Prostate gland (tissue), 2 donors: ENCODE data around the gene LAMB1. TPM values are rescaled to one million over a fixed set of nuclear protein-coding genes. Genes with fewer than 3 reads are reported as not detected.

Experiments
- DNase-seq: peaks from one replicate; pipeline ENCODE4 v3.0.0-alpha.2; 2019; ENCODE audit warnings: low spot score
- H3K27ac ChIP-seq, 2 donors: fragments of 200-600 bp; sonication (generic); 2 replicates each; pipeline ENCODE4 v1.5.1; 2017 to 2019
- H3K27me3 ChIP-seq: fragments of 200-600 bp; sonication (generic); replicated peaks from 2 replicates; pipeline ENCODE4 v1.5.1; 2019; ENCODE audit not compliant: insufficient read depth
- H3K36me3 ChIP-seq, 2 donors: fragments of 200-600 bp; sonication (generic); 1 replicate in 1 of 2; 2 replicates in 1 of 2; pipeline versions ENCODE4 v1.5.1 to v1.8.1; 2017 to 2019
- H3K4me1 ChIP-seq: fragments of 200-600 bp; sonication (generic); replicated peaks from 2 replicates; pipeline ENCODE4 v1.5.1; 2019
- H3K4me3 ChIP-seq, 2 donors: fragments of 200-600 bp; sonication (generic); 2 replicates each; pipeline ENCODE4 v1.5.1; 2017 to 2019
- H3K9me3 ChIP-seq: fragments of 200-600 bp; sonication (generic); 2 replicates; pipeline ENCODE4 v1.5.1; 2017
- POLR2A ChIP-seq: fragments of 450-650 bp; IDR thresholded peaks from one replicate; pipeline ENCODE4 v1.6.1; 2016; ENCODE audit warnings: antibody characterized with exemption, mild to moderate bottlenecking
- POLR2AphosphoS5 ChIP-seq: sonication (generic); formaldehyde crosslinking; IDR thresholded peaks from one replicate; pipeline ENCODE4 v1.6.1; 2017; ENCODE audit warnings: antibody characterized with exemption
- WGBS: methylation state at CpG from one replicate; pipeline ENCODE4 v1.1.5; 2018; 5-methylcytosine and 5-hydroxymethylcytosine counted together
- intact Hi-C: fragments of 100-400 bp; cut with DNase I; formaldehyde crosslinking; loops from one replicate; pipeline ENCODE4 v1.14.2; 2022
- total RNA-seq, 2 donors: library from RNA; depleted of rRNA; stranded (reverse); fragments of >200 nt; gene quantifications; one replicate each; pipeline ENCODE4 v1.1.0, GENCODE V29; 2016
- TF ChIP-seq, protein P1 (sequence below), 4 experiments: fragments of 200-600 bp in 2 of 4; fragments of 450-650 bp in 2 of 4; sonication (generic) in 2 of 4; IDR thresholded peaks; 1 replicate in 3 of 4; 2 replicates in 1 of 4; pipeline ENCODE4 v1.5.1; 2016 to 2019; ENCODE audit warnings: antibody characterized with exemption in 4 of 4, mild to moderate bottlenecking in 2 of 4, moderate library complexity in 2 of 4

The LAMB1 gene
- total RNA-seq, 2 donors from 2014 or later = 15.5 to 64.1 TPM

DNA sequence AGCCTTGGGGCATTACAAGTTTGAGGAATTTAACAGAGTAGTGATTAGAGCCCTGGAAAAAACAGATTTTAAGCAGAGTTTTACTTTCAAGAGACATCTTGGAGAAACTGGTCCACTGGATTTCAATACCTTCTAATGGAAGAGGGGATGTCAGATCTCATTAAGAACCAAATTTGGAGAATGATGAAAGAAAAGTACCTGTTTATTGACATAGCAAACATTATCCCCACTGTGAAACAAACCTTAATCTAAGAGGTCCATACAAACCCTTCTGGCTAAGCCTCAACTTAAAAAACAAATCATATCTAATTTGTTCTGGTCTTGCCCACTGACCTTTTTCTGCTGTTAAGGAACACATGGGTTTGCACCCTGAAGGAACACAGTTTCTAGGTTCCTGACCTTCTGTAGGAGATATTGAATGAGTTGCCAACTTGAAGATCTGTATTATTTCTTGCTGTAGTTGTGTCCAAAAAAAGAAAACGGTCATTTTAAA lies 53.5 kb downstream of the LAMB1 start:
- no peaks in the 10 kb centered on the region for H3K36me3 ChIP-seq
- H3K4me1 ChIP-seq = no peaks in the 10 kb centered on the region
- H3K27me3 ChIP-seq = no peaks in the 10 kb centered on the region
- no peak for DNase-seq
- H3K9me3 ChIP-seq = no peaks in the 10 kb centered on the region
- 66% methylated on average over 1 of the region's 1 CpG for WGBS
- no peak overlapping the region for H3K27ac ChIP-seq
- TF ChIP-seq POLR2AphosphoS5 (no peak), POLR2A (no peak)
- TF ChIP-seq, protein P1, sequence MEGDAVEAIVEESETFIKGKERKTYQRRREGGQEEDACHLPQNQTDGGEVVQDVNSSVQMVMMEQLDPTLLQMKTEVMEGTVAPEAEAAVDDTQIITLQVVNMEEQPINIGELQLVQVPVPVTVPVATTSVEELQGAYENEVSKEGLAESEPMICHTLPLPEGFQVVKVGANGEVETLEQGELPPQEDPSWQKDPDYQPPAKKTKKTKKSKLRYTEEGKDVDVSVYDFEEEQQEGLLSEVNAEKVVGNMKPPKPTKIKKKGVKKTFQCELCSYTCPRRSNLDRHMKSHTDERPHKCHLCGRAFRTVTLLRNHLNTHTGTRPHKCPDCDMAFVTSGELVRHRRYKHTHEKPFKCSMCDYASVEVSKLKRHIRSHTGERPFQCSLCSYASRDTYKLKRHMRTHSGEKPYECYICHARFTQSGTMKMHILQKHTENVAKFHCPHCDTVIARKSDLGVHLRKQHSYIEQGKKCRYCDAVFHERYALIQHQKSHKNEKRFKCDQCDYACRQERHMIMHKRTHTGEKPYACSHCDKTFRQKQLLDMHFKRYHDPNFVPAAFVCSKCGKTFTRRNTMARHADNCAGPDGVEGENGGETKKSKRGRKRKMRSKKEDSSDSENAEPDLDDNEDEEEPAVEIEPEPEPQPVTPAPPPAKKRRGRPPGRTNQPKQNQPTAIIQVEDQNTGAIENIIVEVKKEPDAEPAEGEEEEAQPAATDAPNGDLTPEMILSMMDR (IDR thresholded peaks at IDR 0.05) = no peak
- H3K4me3 ChIP-seq = no peak overlapping the region
- intact Hi-C loops = no loop called here

- H3K9me3 ChIP-seq = no peaks in the 10 kb centered on the region
- no peaks in the 10 kb centered on the region for H3K4me1 ChIP-seq
- DNase-seq = no peak
- H3K36me3 ChIP-seq = no peaks in the 10 kb centered on the region
- H3K27ac ChIP-seq = no peak overlapping the region
- TF ChIP-seq POLR2AphosphoS5 = no peak
- intact Hi-C loops = no loop called here
- H3K4me3 ChIP-seq = no peak overlapping the region
- H3K27me3 ChIP-seq = no peaks in the 10 kb centered on the region
- WGBS = 51% methylated on average over 7 of the region's 7 CpGs
Observed at GRCh38 chr7:107948645-107949442, 54.1 kb downstream of the LAMB1 start.

- no peak for DNase-seq
- WGBS = 75% methylated on average over 6 of the region's 6 CpGs
- Histone ChIP-seq H3K27ac (no peak overlapping the region), H3K4me1 (no peaks in the 10 kb centered on the region), H3K36me3 (no peaks in the 10 kb centered on the region), H3K9me3 (no peaks in the 10 kb centered on the region), H3K27me3 (no peaks in the 10 kb centered on the region), H3K4me3 (no peak overlapping the region)
- TF ChIP-seq POLR2A = no peak
- TF ChIP-seq, protein P1 (IDR thresholded peaks at IDR 0.05) = no peak
- TF ChIP-seq POLR2AphosphoS5 = no peak
- intact Hi-C loops = no loop called here
Observed at GRCh38 chr7:107946881-107947280, 56.1 kb downstream of the LAMB1 start.

DNA sequence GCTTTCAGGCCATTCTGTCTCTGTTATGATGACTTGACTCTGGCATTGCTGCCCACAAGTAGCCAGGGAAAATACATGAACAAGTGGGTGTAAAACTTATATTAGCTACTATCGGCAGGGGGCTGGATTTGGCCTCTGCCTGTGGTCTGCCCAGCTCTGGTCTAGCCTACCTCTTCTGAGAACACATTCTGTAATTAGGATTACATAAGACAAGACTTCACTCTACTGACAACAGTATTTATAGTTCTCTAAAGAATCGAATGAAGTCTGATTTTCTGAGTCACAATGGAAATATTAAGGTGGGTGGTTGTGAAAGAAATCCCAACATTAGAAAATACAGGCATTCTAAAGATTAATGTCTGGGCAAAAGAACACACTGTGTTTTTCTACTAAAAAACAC lies 56.5 kb downstream of the LAMB1 start:
- Histone ChIP-seq H3K9me3 (no peaks in the 10 kb centered on the region), H3K27me3 (no peaks in the 10 kb centered on the region), H3K4me1 (no peaks in the 10 kb centered on the region), H3K27ac (no peak overlapping the region), H3K4me3 (no peak overlapping the region), H3K36me3 (no peaks in the 10 kb centered on the region)
- TF ChIP-seq POLR2A (no peak), POLR2AphosphoS5 (no peak)
- TF ChIP-seq, protein P1 (IDR thresholded peaks at IDR 0.05) = no peak
- no peak for DNase-seq
- intact Hi-C loops = no loop called here
- 42% methylated on average over 2 of the region's 2 CpGs for WGBS

DNA sequence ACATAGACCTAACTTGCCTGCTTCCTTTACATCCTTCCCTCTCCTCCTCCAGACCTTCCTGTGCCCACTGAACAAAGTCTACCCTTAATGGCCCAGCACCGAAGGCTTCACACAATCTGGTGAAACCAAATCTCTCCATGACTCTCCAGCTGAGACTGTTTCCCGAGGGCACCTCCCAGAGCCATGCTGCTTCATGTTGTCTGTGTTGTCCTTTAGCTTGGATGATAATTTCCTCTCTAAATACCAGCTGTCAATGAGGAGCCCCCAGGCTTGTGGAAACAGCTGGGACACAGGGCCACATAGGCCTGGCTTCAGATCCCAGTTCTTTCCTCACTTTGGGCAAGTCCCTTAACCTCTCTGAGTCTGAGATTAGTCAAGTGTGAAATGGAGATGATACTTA lies 57.6 kb downstream of the LAMB1 start:
- Histone ChIP-seq H3K4me3 (no peak overlapping the region), H3K4me1 (no peaks in the 10 kb centered on the region), H3K9me3 (no peaks in the 10 kb centered on the region), H3K27ac (no peak overlapping the region), H3K27me3 (no peaks in the 10 kb centered on the region), H3K36me3 (no peaks in the 10 kb centered on the region)
- no peak for TF ChIP-seq POLR2AphosphoS5
- TF ChIP-seq, protein P1 (IDR thresholded peaks at IDR 0.05) = no peak
- no peak for TF ChIP-seq POLR2A
- no peak for DNase-seq
- intact Hi-C loops = no loop called here
- WGBS = 93% methylated on average over 2 of the region's 2 CpGs
